Nephron (organoid): Measurements from ENCODE around the gene ATXN7L3.

Experiments
- H3K27ac Mint-ChIP-seq, 3 experiments: 2 replicates each; pipeline ENCODE4 v1.8.0; 2020; ENCODE audit warnings: mixed read lengths in 3 of 3, mild to moderate bottlenecking in 2 of 3, moderate library complexity in 1 of 3
- H3K27me3 Mint-ChIP-seq: 2 replicates; pipeline ENCODE4 v1.8.0; 2021; ENCODE audit warnings: low read depth, mild to moderate bottlenecking, moderate library complexity, mixed read lengths
- H3K36me3 Mint-ChIP-seq: 2 replicates; pipeline ENCODE4 v1.8.0; 2020; ENCODE audit warnings: low read depth, mixed read lengths
- H3K4me1 Mint-ChIP-seq: 2 replicates; pipeline ENCODE4 v1.8.0; 2020; ENCODE audit warnings: mixed read lengths
- H3K4me3 Mint-ChIP-seq, 3 experiments: 2 replicates each; pipeline ENCODE4 v1.8.0; 2020; ENCODE audit warnings: mild to moderate bottlenecking in 3 of 3, mixed read lengths in 3 of 3, moderate library complexity in 2 of 3
- H3K9me3 Mint-ChIP-seq: 2 replicates; pipeline ENCODE4 v1.8.0; 2020; ENCODE audit warnings: mixed read lengths
- TF ChIP-seq, protein P1 (sequence below), 3 experiments: fragments of 200-600 bp; sonication (generic); IDR thresholded peaks; one replicate each; pipeline ENCODE4 v1.5.0; 2021; ENCODE audit warnings: antibody characterized with exemption in 3 of 3; ENCODE audit not compliant: unreplicated experiment in 3 of 3

The ATXN7L3 gene

DNA sequence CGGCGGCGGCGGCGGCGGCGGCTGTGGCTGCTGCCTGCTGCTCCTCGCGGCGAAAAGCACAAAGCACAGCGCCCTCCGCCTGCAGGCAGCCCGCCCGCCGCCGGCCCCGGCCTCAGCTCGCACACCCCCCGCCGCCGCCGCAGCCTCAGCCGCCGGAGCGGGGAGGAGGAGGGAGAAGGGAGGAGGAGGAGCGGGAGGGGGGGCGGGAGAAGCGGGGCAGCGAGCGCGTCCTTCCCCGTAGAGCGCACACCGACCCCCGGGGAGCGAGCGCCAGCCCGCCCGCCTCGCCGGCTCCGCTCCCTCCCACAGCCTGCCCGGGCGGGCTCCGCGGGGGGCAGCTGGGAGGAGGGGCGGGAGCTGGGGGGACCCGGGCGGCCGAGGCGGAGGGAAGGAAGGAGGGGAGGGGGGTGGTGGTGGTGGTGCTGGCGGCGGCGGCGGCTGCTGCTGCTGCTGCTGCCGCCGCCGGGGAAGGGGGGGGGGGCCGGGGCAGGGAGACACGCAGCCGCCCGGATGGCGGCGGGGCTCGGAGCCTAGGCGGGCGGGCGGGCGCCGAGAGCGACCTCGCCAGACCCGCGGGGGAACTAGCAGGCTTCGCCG lies 20.0 kb upstream of the ATXN7L3 start, which contains the start of gene UBTF:
Gene UBTF (minus strand): TSS at position 60 of the 597 bp plus-strand sequence. CDS start 1,446 bp downstream, outside the sequence.
- peak within 1 kb of the TSS; percentile 95 to 97 (median 96) for H3K4me3 Mint-ChIP-seq
- no peaks in the 10 kb centered on the region for H3K9me3 Mint-ChIP-seq
- H3K4me1 Mint-ChIP-seq: peaks cover 30% of the 10 kb centered on the region
- H3K27ac Mint-ChIP-seq: peak within 1 kb of the TSS; percentile 69 to 99 (median 96)
- peaks cover 29% of the 10 kb centered on the region for H3K36me3 Mint-ChIP-seq
- H3K27me3 Mint-ChIP-seq: no peaks in the 10 kb centered on the region
- TF ChIP-seq, protein P1, sequence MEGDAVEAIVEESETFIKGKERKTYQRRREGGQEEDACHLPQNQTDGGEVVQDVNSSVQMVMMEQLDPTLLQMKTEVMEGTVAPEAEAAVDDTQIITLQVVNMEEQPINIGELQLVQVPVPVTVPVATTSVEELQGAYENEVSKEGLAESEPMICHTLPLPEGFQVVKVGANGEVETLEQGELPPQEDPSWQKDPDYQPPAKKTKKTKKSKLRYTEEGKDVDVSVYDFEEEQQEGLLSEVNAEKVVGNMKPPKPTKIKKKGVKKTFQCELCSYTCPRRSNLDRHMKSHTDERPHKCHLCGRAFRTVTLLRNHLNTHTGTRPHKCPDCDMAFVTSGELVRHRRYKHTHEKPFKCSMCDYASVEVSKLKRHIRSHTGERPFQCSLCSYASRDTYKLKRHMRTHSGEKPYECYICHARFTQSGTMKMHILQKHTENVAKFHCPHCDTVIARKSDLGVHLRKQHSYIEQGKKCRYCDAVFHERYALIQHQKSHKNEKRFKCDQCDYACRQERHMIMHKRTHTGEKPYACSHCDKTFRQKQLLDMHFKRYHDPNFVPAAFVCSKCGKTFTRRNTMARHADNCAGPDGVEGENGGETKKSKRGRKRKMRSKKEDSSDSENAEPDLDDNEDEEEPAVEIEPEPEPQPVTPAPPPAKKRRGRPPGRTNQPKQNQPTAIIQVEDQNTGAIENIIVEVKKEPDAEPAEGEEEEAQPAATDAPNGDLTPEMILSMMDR (IDR thresholded peaks at IDR 0.05; ENCODE audit: unreplicated experiment in 3 of 3): peak in 1 of 3 experiments; percentile 1

DNA sequence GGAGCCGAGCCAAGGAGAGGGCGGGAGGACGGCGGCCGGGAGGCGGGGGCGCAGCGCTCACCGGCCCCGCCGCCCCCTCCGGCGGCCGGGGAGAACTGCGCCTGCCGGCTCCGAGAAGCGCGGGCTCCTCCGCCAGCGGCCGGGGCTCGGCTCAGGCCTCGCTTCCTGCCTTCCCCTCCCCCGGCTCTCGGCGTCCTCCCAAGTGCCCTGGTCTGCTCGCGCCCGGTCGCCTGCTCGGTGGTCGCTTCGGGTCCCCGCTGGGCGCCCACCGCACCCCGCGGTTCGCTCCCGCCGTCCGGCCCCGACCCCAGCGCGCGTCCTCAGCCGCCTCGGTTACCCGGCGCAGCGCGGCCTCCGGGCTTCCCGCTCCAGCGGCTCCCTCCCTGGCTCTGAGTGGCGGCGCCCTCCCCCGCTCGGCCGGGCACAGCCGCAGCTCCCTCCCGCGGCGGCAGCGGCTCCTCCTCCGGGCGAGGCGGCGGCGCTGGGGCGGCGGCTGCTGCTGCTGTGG lies 19.5 kb upstream of the ATXN7L3 start:
- H3K27ac Mint-ChIP-seq: no peak overlapping the region
- peaks cover 34% of the 10 kb centered on the region for H3K36me3 Mint-ChIP-seq
- H3K4me3 Mint-ChIP-seq: peak overlapping the region in 1 of 3 experiments; percentile 9
- TF ChIP-seq, protein P1 (IDR thresholded peaks at IDR 0.05; ENCODE audit: unreplicated experiment in 3 of 3): peak in 2 of 3 experiments; percentile 45 to 46
- peaks cover 31% of the 10 kb centered on the region for H3K4me1 Mint-ChIP-seq
- H3K9me3 Mint-ChIP-seq: no peaks in the 10 kb centered on the region
- H3K27me3 Mint-ChIP-seq: no peaks in the 10 kb centered on the region

DNA sequence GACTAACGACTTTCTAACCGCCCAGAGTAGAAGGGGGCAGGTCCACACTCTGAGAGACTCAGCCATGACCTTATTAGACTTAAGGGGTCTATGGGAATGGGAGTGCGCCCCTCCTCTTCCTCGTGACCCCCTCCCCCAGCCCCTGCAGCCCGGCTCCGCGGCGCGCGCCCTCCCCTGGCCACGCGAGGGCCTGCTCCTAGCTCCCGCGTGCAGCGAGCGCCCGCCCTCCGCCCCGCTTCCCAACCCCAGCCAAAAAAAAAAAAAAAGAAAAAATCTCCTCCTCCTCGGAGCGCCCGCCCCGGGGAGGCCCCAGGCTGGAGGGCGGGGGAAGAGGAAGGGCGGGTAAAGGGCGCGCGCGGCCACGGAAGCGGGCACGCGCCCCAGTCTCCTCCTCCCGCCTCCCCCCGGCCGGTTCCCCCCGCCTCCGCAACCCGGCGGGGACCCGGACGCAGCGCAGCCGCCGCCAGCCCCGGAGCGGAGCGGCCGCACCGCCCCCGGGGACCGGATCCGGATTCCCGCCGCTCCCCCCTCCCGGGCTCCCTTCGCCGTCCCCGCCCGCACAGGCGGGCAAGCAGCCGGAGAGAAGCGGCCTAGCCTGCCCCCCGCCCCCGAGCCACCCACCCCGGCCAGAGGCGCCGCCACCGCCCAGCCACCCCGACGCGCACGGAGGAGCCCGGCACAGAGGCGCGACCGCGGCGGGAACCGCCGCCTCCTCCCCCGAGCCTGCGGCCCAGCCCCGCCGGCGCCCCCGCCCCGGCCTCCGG lies 18.8 kb upstream of the ATXN7L3 start:
- TF ChIP-seq, protein P1 (IDR thresholded peaks at IDR 0.05; ENCODE audit: unreplicated experiment in 3 of 3): peak; percentile 62 to 74 (median 69)
- Mint-ChIP-seq H3K27me3 (no peaks in the 10 kb centered on the region), H3K4me3 (peak overlapping the region; percentile 72 to 86 (median 85)), H3K9me3 (no peaks in the 10 kb centered on the region), H3K27ac (peak overlapping the region; percentile 50 to 69 (median 62)), H3K36me3 (peaks cover 41% of the 10 kb centered on the region), H3K4me1 (peaks cover 32% of the 10 kb centered on the region)

DNA sequence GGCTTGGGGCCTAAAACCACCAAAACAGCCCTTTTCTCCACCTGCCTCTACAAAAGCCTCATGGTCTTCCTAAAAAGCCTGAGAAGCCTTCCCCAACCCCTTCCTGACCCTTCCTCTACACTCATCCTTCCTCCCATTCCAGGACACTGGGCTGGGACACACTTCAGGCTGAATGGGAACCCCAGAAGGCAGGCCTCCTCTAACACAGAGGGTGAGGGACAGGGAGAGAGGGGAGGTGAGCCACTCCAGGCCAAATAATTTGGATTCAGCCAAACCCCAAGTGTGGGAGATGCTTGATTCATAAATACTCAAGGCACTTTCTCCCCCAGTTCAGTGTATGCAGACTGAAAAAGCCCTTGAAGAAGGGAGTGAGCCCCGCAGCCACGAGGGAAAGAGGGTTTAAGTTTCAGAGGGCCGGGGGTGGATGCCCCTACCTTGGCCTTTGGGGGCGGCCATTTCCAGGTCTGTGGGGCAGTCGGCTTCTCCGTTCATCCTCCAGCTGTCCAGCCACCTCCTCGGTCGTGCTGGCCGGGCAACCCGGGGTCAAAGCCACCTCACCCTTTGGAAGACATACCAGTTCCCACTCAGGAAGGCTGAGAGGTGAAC lies 18.2 kb upstream of the ATXN7L3 start:
- Mint-ChIP-seq H3K36me3 (peaks cover 45% of the 10 kb centered on the region), H3K4me1 (peaks cover 32% of the 10 kb centered on the region), H3K27me3 (no peaks in the 10 kb centered on the region), H3K4me3 (peak overlapping the region; percentile 72 to 86 (median 85)), H3K27ac (peak overlapping the region; percentile 50 to 69 (median 62)), H3K9me3 (no peaks in the 10 kb centered on the region)
- TF ChIP-seq, protein P1 (IDR thresholded peaks at IDR 0.05; ENCODE audit: unreplicated experiment in 3 of 3): no peak

DNA sequence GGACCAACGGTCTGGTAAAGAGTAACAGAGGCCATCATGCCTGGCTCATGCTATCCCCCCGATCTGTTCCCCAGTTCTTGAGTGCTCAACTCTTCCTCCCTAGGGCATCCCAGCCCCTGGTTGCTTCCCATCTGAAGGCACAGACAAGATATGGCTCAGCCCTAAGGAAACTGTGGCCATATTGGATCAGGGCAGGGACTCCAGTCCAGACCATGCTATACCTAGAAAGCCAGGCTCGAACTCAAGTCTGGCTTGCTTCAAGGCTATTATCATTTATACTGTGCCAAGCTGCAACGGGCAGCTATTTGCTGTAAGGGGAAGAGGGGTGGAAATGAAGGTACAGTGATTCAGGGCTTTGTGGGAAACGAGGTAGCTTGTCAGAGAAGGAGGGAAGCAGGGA lies 17.0 kb upstream of the ATXN7L3 start:
- Mint-ChIP-seq H3K36me3 (peaks cover 47% of the 10 kb centered on the region), H3K27ac (peak overlapping the region; percentile 57 to 69 (median 66)), H3K27me3 (no peaks in the 10 kb centered on the region), H3K9me3 (no peaks in the 10 kb centered on the region), H3K4me1 (peaks cover 29% of the 10 kb centered on the region), H3K4me3 (peak overlapping the region; percentile 72 to 86 (median 79))
- TF ChIP-seq, protein P1 (IDR thresholded peaks at IDR 0.05; ENCODE audit: unreplicated experiment in 3 of 3): no peak
